Vagina (tissue), 2 donors: ENCODE data around the gene SCGB3A1. TPM values are rescaled to one million over a fixed set of nuclear protein-coding genes. Genes with fewer than 3 reads are reported as not detected.

Experiments used
- DNase-seq, 2 donors: peaks; one replicate each; pipeline ENCODE4 v3.0.0-alpha.2; 2017; ENCODE audit errors: extremely low spot score in 2 of 2
- H3K27ac ChIP-seq: fragments of 200-600 bp; sonication (generic); one replicate; pipeline ENCODE4 v1.5.1; 2019
- H3K27me3 ChIP-seq: fragments of 200-600 bp; sonication (generic); one replicate; pipeline ENCODE4 v1.5.1; 2019
- H3K36me3 ChIP-seq, 2 donors: fragments of 200-600 bp; sonication (generic); one replicate each; pipeline ENCODE4 v1.5.1; 2017 to 2019
- H3K4me1 ChIP-seq: fragments of 200-600 bp; sonication (generic); one replicate; pipeline ENCODE4 v1.5.1; 2019
- H3K4me3 ChIP-seq, 2 donors: fragments of 200-600 bp; sonication (generic); 1 replicate in 1 of 2; 2 replicates in 1 of 2; pipeline ENCODE4 v1.5.1; 2016 to 2019
- H3K9me3 ChIP-seq: fragments of 200-600 bp; sonication (generic); one replicate; pipeline ENCODE4 v1.5.1; 2019
- CTCF ChIP-seq, 3 experiments: fragments of 450-650 bp in 2 of 3; fragments of 200-600 bp in 1 of 3; sonication (generic) in 1 of 3; IDR thresholded peaks; one replicate each; pipeline ENCODE4 v1.5.1; 2017 to 2019; ENCODE audit warnings: antibody characterized with exemption in 3 of 3, mild to moderate bottlenecking in 2 of 3, moderate library complexity in 2 of 3
- POLR2A ChIP-seq, 2 donors: fragments of 450-650 bp; IDR thresholded peaks; one replicate each; pipeline ENCODE4 v1.6.1; 2017; ENCODE audit warnings: antibody characterized with exemption in 2 of 2, mild to moderate bottlenecking in 2 of 2, moderate library complexity in 2 of 2
- POLR2AphosphoS5 ChIP-seq, 2 donors: sonication (generic); formaldehyde crosslinking; IDR thresholded peaks; one replicate each; pipeline ENCODE4 v1.9.0; 2017; ENCODE audit warnings: antibody characterized with exemption in 2 of 2, mild to moderate bottlenecking in 2 of 2, low read depth in 1 of 2; ENCODE audit not compliant: insufficient read depth in 1 of 2
- intact Hi-C: fragments of 100-400 bp; cut with DNase I; formaldehyde crosslinking; loops from one replicate; pipeline ENCODE4 v1.15.1; 2023
- total RNA-seq: library from RNA; depleted of rRNA; stranded (reverse); fragments of >200 nt; gene quantifications from one replicate; pipeline ENCODE4 v1.2.3, GENCODE V29; 2016

The SCGB3A1 gene
- total RNA-seq, 1 donor from 2014 or later, result not detected

- no peak overlapping the region for H3K27ac ChIP-seq
- H3K9me3 ChIP-seq, result no peaks in the 10 kb centered on the region
- H3K27me3 ChIP-seq, result no peaks in the 10 kb centered on the region
- no peaks in the 10 kb centered on the region for H3K4me1 ChIP-seq
- no peaks in the 10 kb centered on the region for H3K36me3 ChIP-seq
- peak in 2 of 3 experiments; percentile 28 to 31 for TF ChIP-seq CTCF (IDR thresholded peaks at IDR 0.05)
- no peak for TF ChIP-seq POLR2AphosphoS5 (IDR thresholded peaks at IDR 0.05; ENCODE audit: insufficient read depth in 1 of 2, low read depth in 1 of 2)
- no peak overlapping the region for H3K4me3 ChIP-seq
- DNase-seq, result no peak
- intact Hi-C loops, result no loop called here
These were observed 14.4 kb upstream of the SCGB3A1 start for GRCh38 chr5:180605554-180606214.

- Histone ChIP-seq H3K4me1 (no peaks in the 10 kb centered on the region), H3K27ac (no peak overlapping the region), H3K27me3 (no peaks in the 10 kb centered on the region), H3K9me3 (no peaks in the 10 kb centered on the region), H3K4me3 (no peak overlapping the region), H3K36me3 (no peaks in the 10 kb centered on the region)
- DNase-seq, result no peak
- intact Hi-C loops, result no loop called here
- TF ChIP-seq CTCF (IDR thresholded peaks at IDR 0.05) (no peak), POLR2AphosphoS5 (IDR thresholded peaks at IDR 0.05; ENCODE audit: insufficient read depth in 1 of 2, low read depth in 1 of 2) (no peak), POLR2A (IDR thresholded peaks at IDR 0.05) (no peak)
These were observed 13.0 kb upstream of the SCGB3A1 start for GRCh38 chr5:180604271-180604670.

- intact Hi-C loops, result no loop called here
- no peaks in the 10 kb centered on the region for H3K27me3 ChIP-seq
- TF ChIP-seq POLR2AphosphoS5 (IDR thresholded peaks at IDR 0.05; ENCODE audit: insufficient read depth in 1 of 2, low read depth in 1 of 2) (no peak), POLR2A (IDR thresholded peaks at IDR 0.05) (no peak), CTCF (IDR thresholded peaks at IDR 0.05) (no peak)
- H3K9me3 ChIP-seq, result no peaks in the 10 kb centered on the region
- H3K4me1 ChIP-seq, result no peaks in the 10 kb centered on the region
- no peak for DNase-seq
- H3K4me3 ChIP-seq, result no peak overlapping the region
- no peak overlapping the region for H3K27ac ChIP-seq
- H3K36me3 ChIP-seq, result no peaks in the 10 kb centered on the region
These were observed 11.8 kb upstream of the SCGB3A1 start for GRCh38 chr5:180603076-180603594.

- no peaks in the 10 kb centered on the region for H3K27me3 ChIP-seq
- TF ChIP-seq CTCF (IDR thresholded peaks at IDR 0.05) (no peak), POLR2AphosphoS5 (IDR thresholded peaks at IDR 0.05; ENCODE audit: insufficient read depth in 1 of 2, low read depth in 1 of 2) (no peak), POLR2A (IDR thresholded peaks at IDR 0.05) (no peak)
- H3K4me1 ChIP-seq, result no peaks in the 10 kb centered on the region
- H3K36me3 ChIP-seq, result no peaks in the 10 kb centered on the region
- intact Hi-C loops, result no loop called here
- H3K27ac ChIP-seq, result no peak overlapping the region
- no peak overlapping the region for H3K4me3 ChIP-seq
- no peaks in the 10 kb centered on the region for H3K9me3 ChIP-seq
- DNase-seq, result no peak
These were observed 11.3 kb upstream of the SCGB3A1 start for GRCh38 chr5:180602481-180603075.
